HG03103 (cell line): ENCODE results near the gene ARSG.
A peak's percentile ranks its signal among the peaks of the same experiment; 100 is the strongest.

Experiments
- ATAC-seq: cut with Tn5 transposase; IDR thresholded peaks from one replicate; pipeline ENCODE4 v1.9.1; 2021; ENCODE audit warnings: low read depth; ENCODE audit not compliant: unreplicated experiment

Gene ARSG

DNA sequence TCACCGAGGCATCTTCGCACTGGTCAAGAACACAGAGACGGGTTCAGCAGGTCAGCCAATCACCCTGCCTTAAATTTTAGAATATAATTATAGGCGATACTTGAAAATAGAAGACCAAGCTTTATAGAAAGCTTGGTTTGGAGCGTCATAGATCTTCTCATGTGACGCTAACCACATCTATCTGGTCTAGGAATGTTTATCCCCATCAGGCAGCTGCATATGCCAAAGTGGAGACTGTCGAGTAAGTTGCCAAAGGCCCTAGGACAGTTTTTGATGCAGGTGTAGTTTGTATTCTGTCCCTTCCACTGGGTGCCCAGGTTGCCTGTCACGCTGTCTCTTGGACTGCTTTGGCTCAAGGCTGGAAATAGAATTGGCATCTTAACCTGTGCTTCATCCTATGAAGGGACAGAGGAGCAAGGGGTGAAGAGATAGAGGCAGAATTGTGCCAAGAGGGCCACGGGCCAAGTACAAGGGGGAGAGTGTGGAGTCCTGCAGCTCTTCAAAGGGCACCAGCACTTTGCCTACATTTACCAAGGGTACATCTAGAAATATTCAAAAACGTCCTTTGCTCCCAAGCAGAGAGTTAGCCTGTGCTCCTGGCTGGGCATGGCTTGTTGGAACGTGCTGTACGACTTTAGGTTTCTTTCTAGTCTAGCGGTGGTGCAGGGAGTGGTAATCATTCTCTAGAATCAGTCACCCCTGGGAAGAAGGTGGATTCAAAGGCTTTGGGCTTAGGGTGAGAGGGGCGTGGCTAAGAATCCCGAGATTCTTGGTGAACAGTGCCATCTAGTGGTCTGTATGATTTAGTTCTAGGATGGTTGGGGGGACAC lies 171.3 kb downstream of the ARSG start:
- ATAC-seq = peak; percentile 42

DNA sequence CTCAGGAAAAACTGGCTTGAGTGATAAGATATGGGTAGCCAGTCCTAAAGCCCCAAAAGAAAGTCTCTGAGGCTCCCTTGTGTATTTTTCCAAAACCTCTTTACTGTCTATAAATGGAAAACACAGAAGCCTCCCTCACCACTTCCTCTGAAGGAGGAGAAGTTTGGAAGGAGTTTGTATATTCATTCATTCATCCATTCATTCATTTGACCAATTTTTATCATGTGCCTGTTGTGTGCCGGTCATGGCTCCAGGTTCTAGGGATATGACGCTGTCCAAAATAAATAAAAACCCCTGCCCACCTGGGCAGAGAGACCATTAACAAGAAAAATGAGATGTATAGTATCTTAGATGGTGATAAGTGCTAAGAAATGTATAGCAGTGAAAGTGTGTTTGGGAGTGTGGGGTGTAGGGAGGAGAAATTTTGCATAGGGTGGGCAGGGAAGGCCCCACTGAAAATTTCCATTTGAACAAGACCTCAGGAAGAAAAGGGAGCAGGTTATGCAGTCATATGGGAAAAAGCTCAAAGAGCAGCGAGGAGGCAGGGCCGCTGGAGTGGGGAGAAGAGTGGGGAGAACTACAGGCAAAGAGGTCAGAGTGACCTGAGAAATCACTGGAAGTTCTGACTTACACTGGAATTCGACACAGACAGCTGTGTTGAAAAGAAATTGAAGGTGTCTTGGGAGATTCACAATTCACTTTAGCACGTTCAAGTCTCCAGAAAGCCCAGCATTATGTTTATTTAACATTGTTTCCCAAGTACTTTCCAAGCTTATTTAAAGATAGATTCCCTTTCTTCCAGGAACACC lies 172.1 kb downstream of the ARSG start:
- ATAC-seq = no peak

DNA sequence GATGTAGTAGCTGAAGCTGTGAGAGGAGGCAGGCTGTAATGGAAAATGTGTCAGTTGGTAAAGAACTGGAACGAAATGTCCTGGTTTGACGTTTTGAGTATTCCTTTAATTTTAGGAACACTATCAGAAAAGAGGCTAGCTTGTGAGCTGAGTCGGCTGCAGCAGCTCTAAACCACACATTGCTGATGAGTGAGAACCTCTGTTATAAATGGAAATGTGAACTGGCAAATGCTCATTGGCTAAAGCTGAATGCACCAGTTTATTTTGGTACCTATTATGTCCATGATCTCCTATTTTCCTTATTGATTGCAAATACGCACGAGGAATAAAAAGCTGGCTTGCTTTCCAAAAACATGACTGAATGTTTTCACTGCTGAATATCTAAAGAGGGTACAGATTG lies 177.0 kb downstream of the ARSG start:
- ATAC-seq = no peak

DNA sequence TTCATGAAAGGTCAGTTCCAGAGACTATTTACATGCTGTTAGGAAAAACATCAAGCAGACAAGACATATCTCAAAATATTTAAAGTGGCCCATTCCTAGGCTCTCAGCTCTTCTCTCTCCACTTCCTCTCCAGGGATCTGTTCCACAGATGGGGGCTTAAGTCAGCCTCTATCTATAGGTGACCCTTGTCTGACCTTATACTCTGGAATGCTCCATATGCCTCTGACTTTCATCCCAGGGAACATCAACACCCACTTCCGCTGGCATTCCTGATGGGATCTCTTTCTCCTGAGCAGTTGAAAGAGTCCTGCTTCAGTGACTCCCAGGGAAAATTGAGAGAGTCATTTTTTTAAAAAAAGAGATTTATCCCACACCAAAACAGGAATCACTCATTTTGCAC lies 177.5 kb downstream of the ARSG start:
- ATAC-seq = no peak
